Loucy (cell line): ENCODE data around the gene LIN52.

Experiments
- H2AFZ ChIP-seq: fragments of 200-600 bp; sonication (generic); 2 replicates; pipeline ENCODE4 v1.6.0; 2016; ENCODE audit warnings: antibody characterized with exemption, mild to moderate bottlenecking, low read length, moderate library complexity
- H3F3A ChIP-seq: fragments of 200-600 bp; 2 replicates; pipeline ENCODE4 v1.6.0; 2016; ENCODE audit warnings: antibody characterized with exemption, low read depth, mild to moderate bottlenecking
- H3K27me3 ChIP-seq: fragments of 200-600 bp; sonication (generic); 2 replicates; pipeline ENCODE4 v1.6.1; 2014; ENCODE audit warnings: low read length, mild to moderate bottlenecking; ENCODE audit not compliant: insufficient read depth, poor library complexity, severe bottlenecking
- H3K36me3 ChIP-seq: fragments of 200-600 bp; sonication (generic); 2 replicates; pipeline ENCODE4 v1.6.1; 2016; ENCODE audit warnings: low read length; ENCODE audit not compliant: insufficient read depth
- H3K4me1 ChIP-seq: fragments of 200-600 bp; sonication (generic); 2 replicates; pipeline ENCODE4 v1.5.1; 2014; ENCODE audit warnings: low read length, mild to moderate bottlenecking; ENCODE audit not compliant: insufficient read depth, poor library complexity, severe bottlenecking
- H3K4me2 ChIP-seq: fragments of 200-600 bp; sonication (generic); 2 replicates; pipeline ENCODE4 v1.6.0; 2014; ENCODE audit warnings: antibody characterized with exemption, low read length, low read depth, mild to moderate bottlenecking; ENCODE audit not compliant: poor library complexity, severe bottlenecking
- H3K4me3 ChIP-seq: fragments of 200-600 bp; sonication (generic); 2 replicates; pipeline ENCODE4 v1.5.1; 2014; ENCODE audit warnings: low read length, mild to moderate bottlenecking, mixed read lengths; ENCODE audit not compliant: poor library complexity, severe bottlenecking
- H3K79me2 ChIP-seq: fragments of 200-600 bp; sonication (generic); 2 replicates; pipeline ENCODE4 v1.6.1; 2014; ENCODE audit warnings: low read length; ENCODE audit not compliant: insufficient read depth
- H3K9ac ChIP-seq: fragments of 200-600 bp; sonication (generic); 2 replicates; pipeline ENCODE4 v1.6.0; 2014; ENCODE audit warnings: mild to moderate bottlenecking, low read depth, low read length, moderate library complexity; ENCODE audit not compliant: poor library complexity, severe bottlenecking
- H3K9me2 ChIP-seq: fragments of 200-600 bp; sonication (generic); replicated peaks from 2 replicates; pipeline ENCODE4 v1.6.1; 2016; ENCODE audit warnings: low read depth, low read length, mixed read lengths
- H3K9me3 ChIP-seq: fragments of 200-600 bp; sonication (generic); 2 replicates; pipeline ENCODE4 v1.6.1; 2014; ENCODE audit warnings: mild to moderate bottlenecking, antibody characterized with exemption, low read length, low read depth; ENCODE audit not compliant: insufficient read depth
- H4K20me1 ChIP-seq: fragments of 200-600 bp; sonication (generic); 2 replicates; pipeline ENCODE4 v1.6.0; 2014; ENCODE audit warnings: antibody characterized with exemption, low read length, mild to moderate bottlenecking; ENCODE audit not compliant: insufficient read depth, poor library complexity, severe bottlenecking
- EZH2phosphoT487 ChIP-seq: fragments of 200-600 bp; IDR thresholded peaks from 2 replicates; pipeline ENCODE4 v1.6.1; 2018; ENCODE audit warnings: antibody characterized with exemption, mild to moderate bottlenecking, moderate library complexity, borderline replicate concordance
- TF ChIP-seq, protein P1 (sequence below): fragments of 200-600 bp; sonication (generic); conservative IDR thresholded peaks from 2 replicates; pipeline ENCODE4 v1.5.1; 2014; ENCODE audit warnings: mild to moderate bottlenecking, antibody characterized with exemption, low read length

LIN52 gene

GRCh38 chr14:74235017-74235416, 150.3 kb downstream of the LIN52 start:
- H3F3A ChIP-seq: no peaks in the 10 kb centered on the region
- H4K20me1 ChIP-seq: no peaks in the 10 kb centered on the region

GRCh38 chr14:74237441-74237840, 152.7 kb downstream of the LIN52 start:
- Histone ChIP-seq H3K4me1 (no peaks in the 10 kb centered on the region), H3K36me3 (no peaks in the 10 kb centered on the region), H3F3A (no peaks in the 10 kb centered on the region), H3K79me2 (no peaks in the 10 kb centered on the region), H4K20me1 (no peaks in the 10 kb centered on the region), H3K9me2 (no peaks in the 10 kb centered on the region), H3K9me3 (no peaks in the 10 kb centered on the region), H3K9ac (no peak overlapping the region), H3K4me3 (no peak overlapping the region), H3K4me2 (no peak overlapping the region), H2AFZ (no peak overlapping the region), H3K27me3 (no peaks in the 10 kb centered on the region)
- TF ChIP-seq, protein P1, sequence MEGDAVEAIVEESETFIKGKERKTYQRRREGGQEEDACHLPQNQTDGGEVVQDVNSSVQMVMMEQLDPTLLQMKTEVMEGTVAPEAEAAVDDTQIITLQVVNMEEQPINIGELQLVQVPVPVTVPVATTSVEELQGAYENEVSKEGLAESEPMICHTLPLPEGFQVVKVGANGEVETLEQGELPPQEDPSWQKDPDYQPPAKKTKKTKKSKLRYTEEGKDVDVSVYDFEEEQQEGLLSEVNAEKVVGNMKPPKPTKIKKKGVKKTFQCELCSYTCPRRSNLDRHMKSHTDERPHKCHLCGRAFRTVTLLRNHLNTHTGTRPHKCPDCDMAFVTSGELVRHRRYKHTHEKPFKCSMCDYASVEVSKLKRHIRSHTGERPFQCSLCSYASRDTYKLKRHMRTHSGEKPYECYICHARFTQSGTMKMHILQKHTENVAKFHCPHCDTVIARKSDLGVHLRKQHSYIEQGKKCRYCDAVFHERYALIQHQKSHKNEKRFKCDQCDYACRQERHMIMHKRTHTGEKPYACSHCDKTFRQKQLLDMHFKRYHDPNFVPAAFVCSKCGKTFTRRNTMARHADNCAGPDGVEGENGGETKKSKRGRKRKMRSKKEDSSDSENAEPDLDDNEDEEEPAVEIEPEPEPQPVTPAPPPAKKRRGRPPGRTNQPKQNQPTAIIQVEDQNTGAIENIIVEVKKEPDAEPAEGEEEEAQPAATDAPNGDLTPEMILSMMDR: no peak
- TF ChIP-seq EZH2phosphoT487: no peak

More at GRCh38 chr14:74235017-74235416, 150.3 kb downstream of the LIN52 start:
- H3K4me3 ChIP-seq: no peak overlapping the region
- no peak overlapping the region for H3K9ac ChIP-seq
- H3K4me2 ChIP-seq: no peak overlapping the region
- no peaks in the 10 kb centered on the region for H3K27me3 ChIP-seq
- no peaks in the 10 kb centered on the region for H3K79me2 ChIP-seq
- no peaks in the 10 kb centered on the region for H3K36me3 ChIP-seq
- no peaks in the 10 kb centered on the region for H3K4me1 ChIP-seq
- no peak for TF ChIP-seq EZH2phosphoT487
- TF ChIP-seq, protein P1: no peak
- H3K9me3 ChIP-seq: no peaks in the 10 kb centered on the region
- no peak overlapping the region for H2AFZ ChIP-seq
- no peaks in the 10 kb centered on the region for H3K9me2 ChIP-seq

DNA sequence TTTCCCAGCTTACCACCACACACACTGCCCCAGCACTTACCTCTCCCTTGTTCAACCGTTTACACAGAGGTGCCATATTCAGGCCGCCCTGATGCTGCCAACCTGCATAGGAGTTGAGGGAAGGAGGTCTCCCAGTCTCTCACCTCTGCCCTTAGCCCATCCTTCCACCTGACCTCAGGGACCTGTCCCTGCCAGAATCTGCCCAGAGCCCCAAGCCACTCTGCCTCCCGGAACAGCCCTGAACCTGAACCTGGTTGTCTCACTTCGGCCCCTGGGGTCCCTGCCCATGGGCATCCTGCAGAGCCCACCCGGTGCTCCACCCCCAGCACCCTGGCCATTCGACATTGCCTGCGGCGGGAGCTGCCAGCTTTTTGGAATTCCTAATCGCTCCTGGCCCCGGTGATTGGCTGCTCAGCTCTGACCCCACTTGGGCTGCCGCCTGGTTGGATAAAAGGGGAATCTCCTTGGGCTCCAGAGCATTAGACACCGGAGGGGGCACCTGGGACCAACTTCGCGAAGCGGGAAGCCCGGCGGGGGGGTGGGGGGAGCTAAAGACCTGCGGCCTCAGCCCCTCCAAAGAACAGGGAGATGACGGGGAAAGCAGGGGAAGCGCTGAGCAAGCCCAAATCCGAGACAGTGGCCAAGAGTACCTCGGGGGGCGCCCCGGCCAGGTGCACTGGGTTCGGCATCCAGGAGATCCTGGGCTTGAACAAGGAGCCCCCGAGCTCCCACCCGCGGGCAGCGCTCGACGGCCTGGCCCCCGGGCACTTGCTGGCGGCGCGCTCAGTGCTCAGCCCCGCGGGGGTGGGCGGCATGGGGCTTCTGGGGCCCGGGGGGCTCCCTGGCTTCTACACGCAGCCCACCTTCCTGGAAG, 154.5 kb downstream of the LIN52 start, which contains the start of gene VSX2:
VSX2 (plus strand) TSS at position 476 of the 874 bp plus-strand sequence; CDS start at position 589, 113 bp downstream.
- H3K9ac ChIP-seq: no peak within 1 kb of the TSS
- H3K4me3 ChIP-seq: no peak within 1 kb of the TSS
- no peaks in the 10 kb centered on the region for H3K79me2 ChIP-seq
- TF ChIP-seq, protein P1: no peak
- H3K9me2 ChIP-seq: no peaks in the 10 kb centered on the region
- no peaks in the 10 kb centered on the region for H3K36me3 ChIP-seq
- H3K9me3 ChIP-seq: no peaks in the 10 kb centered on the region
- no peaks in the 10 kb centered on the region for H3K4me1 ChIP-seq
- H4K20me1 ChIP-seq: no peaks in the 10 kb centered on the region
- H3K4me2 ChIP-seq: no peak within 1 kb of the TSS
- H3K27me3 ChIP-seq: no peaks in the 10 kb centered on the region
- H3F3A ChIP-seq: no peaks in the 10 kb centered on the region
- H2AFZ ChIP-seq: no peak within 1 kb of the TSS
